IPS-18c (cell line): ENCODE data around the gene RIMBP2.

Experiments
- H3K4me3 ChIP-seq: 2 replicates; pipeline ENCODE4 v1.7.0; 2013; ENCODE audit warnings: low read depth, mild to moderate bottlenecking, low read length, moderate library complexity; ENCODE audit not compliant: insufficient read depth
- H3K9me3 ChIP-seq: one replicate; pipeline ENCODE4 v1.6.1; 2013; ENCODE audit warnings: mild to moderate bottlenecking, low read length, moderate library complexity; ENCODE audit not compliant: control insufficient read depth, insufficient read depth

RIMBP2 gene

DNA sequence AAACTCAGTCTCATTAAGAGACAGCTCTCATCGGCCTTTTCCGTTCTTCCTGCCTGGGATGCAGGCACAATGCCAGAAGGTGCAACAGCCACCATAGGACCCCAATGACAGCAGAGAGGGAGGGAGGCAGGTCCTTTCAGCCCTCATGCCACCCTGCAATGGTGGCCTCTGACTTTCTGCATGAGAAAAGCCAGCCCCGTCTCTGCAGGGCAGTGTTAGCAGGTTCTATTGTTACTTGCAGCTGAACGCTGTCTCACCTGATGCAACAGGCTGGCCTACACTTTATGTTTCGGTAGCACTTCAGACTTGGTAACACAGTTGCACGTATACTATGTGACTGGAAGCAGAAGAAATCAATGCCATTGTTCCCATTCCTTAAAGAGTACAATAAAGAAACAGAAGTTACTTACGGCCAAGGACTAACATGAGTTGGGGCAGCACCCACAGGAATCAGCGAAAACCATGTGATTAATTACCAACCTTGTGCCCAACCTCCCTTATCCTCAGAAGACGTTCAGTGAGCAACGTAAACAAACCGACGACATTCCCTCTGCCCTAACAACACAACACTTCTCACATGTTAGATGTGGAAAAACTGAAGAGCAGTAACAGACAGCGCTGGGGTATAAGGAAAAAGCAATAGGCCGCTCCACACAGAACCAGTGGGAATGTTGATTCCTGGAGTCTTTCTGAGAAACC, 102.1 kb downstream of the RIMBP2 start:
- no peak overlapping the region for H3K4me3 ChIP-seq
- no peaks in the 10 kb centered on the region for H3K9me3 ChIP-seq

DNA sequence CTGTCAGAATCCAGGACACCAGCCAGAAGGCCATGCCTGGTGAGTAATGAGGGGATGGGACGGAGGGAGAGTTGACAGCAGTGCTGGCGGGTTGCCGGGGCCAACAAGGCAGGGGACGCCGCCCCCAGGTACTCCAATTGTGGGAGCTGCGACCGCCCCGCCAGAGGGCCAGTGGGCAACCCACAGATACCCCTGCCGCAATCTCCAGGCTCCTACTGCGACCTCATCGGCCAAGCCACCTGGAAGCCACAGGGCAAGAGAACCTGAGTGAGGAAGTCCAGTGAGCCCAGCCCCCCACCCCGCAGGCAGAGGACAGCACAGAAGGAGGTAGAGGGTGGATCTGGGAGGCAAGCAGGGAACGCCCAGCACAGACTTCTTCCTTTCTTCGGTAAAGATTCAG, 103.0 kb downstream of the RIMBP2 start:
- H3K4me3 ChIP-seq = no peak overlapping the region
- H3K9me3 ChIP-seq = no peaks in the 10 kb centered on the region

DNA sequence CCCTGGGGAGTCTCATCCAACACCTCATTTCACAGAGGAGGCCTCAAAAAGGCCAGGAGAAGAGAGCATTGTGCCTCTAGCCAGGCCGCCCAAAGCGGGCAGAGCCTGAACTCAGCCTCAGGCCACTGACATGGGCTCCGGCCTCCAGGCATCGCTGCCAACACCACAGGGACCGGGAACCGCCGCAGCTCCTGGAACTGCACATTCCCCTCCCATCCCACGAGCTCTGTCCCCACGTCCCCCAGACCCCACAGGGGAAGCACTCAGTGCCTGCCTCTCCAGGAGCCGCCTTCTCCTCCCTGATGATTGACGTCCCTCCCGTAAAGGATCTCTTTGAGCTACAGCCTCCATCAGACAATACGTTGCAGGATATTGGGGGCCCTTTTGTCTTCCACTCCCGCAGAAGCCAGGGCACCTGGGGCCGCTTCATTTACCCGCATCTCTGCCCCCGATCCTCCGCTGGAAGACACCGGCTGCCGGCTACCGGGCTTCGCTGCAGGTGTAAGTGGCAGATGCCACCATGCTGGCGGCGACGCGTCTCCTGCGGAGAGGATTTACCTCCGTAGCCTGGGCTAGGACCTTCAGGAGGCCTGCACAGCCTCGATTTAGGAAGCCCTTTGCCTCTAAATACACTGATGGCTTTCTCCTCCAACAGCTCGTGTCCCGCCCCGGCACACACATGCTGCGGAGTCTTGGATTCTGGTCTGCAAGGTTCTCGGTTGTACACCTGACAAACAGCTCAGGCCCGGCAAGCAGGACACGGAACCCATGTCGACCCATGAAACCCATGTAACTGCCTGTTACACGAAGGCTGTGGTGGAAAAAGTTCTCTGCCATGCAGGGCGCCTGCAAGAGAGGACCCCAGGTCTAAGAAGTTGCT, 104.8 kb downstream of the RIMBP2 start:
- Histone ChIP-seq H3K4me3 (no peak overlapping the region), H3K9me3 (no peaks in the 10 kb centered on the region)

GRCh38 chr12:130609966-130610365, 106.1 kb downstream of the RIMBP2 start:
- no peak overlapping the region for H3K4me3 ChIP-seq
- H3K9me3 ChIP-seq = no peaks in the 10 kb centered on the region

DNA sequence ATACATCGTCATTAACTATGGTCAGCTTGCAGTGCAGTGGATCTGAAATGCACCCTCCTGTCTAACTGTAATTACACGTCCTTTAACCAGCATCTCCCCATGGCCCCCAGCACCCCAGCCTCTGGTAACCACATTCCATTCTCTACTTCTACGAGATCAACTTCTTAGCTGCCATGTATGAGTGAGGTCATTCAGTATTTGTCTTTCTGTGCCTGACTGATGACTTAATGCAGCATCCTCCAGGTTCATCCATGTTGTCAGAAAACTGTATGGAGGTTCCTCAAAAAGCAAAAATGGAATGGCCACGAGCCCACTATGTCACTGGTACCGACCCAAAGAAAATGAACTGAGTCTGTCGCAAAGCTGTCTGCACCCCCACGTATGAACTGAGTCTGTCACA, 107.3 kb downstream of the RIMBP2 start:
- Histone ChIP-seq H3K9me3 (no peaks in the 10 kb centered on the region), H3K4me3 (no peak overlapping the region)

DNA sequence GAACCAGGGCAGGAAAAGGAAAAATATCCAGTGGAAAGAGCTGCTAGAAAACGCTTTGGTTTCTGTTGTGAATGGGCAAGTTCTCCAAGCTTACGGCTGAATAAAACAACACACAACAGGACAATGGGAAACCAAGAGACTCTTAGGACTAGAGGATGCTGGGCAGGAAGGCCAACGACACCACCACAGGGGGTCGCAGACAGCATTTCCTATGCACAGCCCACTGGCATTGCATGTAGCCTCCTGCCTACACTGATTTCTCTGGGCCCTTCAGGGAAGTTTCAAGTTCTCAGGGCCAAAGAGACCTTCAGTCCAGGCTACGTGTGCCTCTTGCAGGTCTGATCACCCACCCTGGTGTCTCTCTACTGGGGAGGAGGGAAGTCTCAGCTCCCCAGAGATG, 108.0 kb downstream of the RIMBP2 start:
- H3K9me3 ChIP-seq = no peaks in the 10 kb centered on the region
- H3K4me3 ChIP-seq = no peak overlapping the region

DNA sequence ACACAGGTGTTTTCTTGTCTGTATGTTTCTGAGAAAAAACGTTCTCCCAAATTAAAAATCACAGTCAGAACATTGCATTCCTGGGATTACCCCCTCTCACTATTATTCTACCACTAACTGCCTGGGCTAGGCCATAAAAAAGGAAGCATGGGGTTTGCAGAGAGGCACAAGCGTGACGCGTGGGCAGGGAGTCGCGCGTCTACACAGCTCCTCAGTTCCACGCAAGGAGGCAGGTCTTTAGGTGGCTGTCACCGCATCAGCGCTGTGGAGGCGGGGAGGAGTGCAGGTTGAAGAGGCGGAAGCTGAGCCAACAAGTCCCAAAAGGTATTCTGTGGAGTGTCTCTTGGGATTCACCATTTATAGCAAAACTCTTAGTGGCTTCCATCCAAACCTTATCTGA, 109.9 kb downstream of the RIMBP2 start:
- Histone ChIP-seq H3K9me3 (no peaks in the 10 kb centered on the region), H3K4me3 (no peak overlapping the region)

GRCh38 chr12:130603396-130603965, 112.6 kb downstream of the RIMBP2 start:
- H3K9me3 ChIP-seq = no peaks in the 10 kb centered on the region
- H3K4me3 ChIP-seq = no peak overlapping the region

DNA sequence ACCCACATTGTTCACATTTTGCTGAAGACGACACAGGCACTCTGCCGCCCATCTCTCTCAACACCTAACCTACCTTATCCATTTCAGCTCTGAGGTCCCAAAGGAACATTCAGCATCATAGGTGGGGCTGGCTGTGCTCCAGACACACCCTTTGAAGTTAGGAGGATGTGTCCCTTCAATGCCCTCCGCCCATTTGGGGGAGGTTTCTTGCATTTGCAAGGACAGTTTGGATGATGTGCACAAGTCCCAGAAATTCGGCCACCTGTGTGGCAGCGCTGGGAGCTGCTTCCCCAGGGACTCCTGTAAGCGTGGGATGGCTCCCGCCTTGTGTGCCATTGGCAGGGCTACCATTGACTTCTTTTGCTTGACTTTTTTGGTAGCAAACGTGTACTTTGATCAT, 113.8 kb downstream of the RIMBP2 start:
- Histone ChIP-seq H3K9me3 (no peaks in the 10 kb centered on the region), H3K4me3 (no peak overlapping the region)

- H3K4me3 ChIP-seq = no peak overlapping the region
- H3K9me3 ChIP-seq = no peaks in the 10 kb centered on the region
These were observed 114.8 kb downstream of the RIMBP2 start for GRCh38 chr12:130601327-130601726.

- no peak overlapping the region for H3K4me3 ChIP-seq
- H3K9me3 ChIP-seq = no peaks in the 10 kb centered on the region
These were observed 119.9 kb downstream of the RIMBP2 start for GRCh38 chr12:130596241-130596640.

DNA sequence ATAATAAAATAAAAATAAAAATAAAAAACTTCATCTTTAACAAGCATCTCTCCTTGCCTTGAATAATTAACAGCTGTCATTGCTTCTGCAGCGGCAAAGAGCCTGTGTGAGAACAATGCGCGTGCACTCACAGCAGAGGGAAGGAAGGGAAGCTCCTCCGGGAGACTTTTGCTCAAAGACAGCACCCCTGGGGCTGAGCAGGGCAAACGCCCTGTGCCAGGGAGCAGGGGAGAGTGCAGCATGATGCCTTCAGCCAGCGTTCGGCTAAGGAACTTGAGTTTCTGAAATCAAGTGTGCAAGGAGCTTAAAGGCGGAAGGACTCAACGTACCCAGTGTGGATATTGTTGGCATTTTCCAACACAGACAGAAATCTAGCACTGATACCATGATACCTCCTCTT, 120.5 kb downstream of the RIMBP2 start:
- no peaks in the 10 kb centered on the region for H3K9me3 ChIP-seq
- no peak overlapping the region for H3K4me3 ChIP-seq

GRCh38 chr12:130593056-130593455, 123.0 kb downstream of the RIMBP2 start:
- no peak overlapping the region for H3K4me3 ChIP-seq
- H3K9me3 ChIP-seq = no peaks in the 10 kb centered on the region

- H3K9me3 ChIP-seq = no peaks in the 10 kb centered on the region
- no peak overlapping the region for H3K4me3 ChIP-seq
These were observed 123.5 kb downstream of the RIMBP2 start for GRCh38 chr12:130592641-130593040.

DNA sequence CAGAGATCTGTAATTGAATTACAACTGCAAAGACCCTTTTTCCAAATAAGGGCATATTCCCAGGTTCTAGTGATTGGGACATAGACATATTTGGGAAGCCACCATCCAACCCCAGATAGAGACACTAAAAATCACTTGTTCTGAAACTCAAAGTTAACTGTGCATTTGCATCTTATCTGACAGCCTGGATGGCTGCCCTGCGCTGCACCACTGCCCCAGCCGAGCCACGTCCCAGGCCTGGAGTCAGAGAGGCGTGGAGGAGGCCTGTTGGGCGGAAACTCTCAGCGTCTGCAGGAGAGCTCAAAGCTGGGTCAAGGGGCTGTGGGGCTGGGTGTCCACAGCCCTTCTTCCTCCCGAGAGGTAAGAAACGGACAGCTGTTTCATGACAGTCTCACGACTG, 124.4 kb downstream of the RIMBP2 start:
- Histone ChIP-seq H3K9me3 (no peaks in the 10 kb centered on the region), H3K4me3 (no peak overlapping the region)

GRCh38 chr12:130590685-130591084, 125.4 kb downstream of the RIMBP2 start:
- Histone ChIP-seq H3K4me3 (no peak overlapping the region), H3K9me3 (no peaks in the 10 kb centered on the region)

- Histone ChIP-seq H3K9me3 (no peaks in the 10 kb centered on the region), H3K4me3 (no peak overlapping the region)
These were observed 126.4 kb downstream of the RIMBP2 start for GRCh38 chr12:130589540-130590317.
